ENCODE data around the gene COL5A1. TPM values are rescaled to one million over a fixed set of nuclear protein-coding genes. Genes with fewer than 3 reads are reported as not detected.
A peak's percentile ranks its signal among the peaks of the same experiment; 100 is the strongest.

Gene COL5A1
- total RNA-seq, 2 experiments from 2014 or later = 0.12 to 0.19 TPM

DNA sequence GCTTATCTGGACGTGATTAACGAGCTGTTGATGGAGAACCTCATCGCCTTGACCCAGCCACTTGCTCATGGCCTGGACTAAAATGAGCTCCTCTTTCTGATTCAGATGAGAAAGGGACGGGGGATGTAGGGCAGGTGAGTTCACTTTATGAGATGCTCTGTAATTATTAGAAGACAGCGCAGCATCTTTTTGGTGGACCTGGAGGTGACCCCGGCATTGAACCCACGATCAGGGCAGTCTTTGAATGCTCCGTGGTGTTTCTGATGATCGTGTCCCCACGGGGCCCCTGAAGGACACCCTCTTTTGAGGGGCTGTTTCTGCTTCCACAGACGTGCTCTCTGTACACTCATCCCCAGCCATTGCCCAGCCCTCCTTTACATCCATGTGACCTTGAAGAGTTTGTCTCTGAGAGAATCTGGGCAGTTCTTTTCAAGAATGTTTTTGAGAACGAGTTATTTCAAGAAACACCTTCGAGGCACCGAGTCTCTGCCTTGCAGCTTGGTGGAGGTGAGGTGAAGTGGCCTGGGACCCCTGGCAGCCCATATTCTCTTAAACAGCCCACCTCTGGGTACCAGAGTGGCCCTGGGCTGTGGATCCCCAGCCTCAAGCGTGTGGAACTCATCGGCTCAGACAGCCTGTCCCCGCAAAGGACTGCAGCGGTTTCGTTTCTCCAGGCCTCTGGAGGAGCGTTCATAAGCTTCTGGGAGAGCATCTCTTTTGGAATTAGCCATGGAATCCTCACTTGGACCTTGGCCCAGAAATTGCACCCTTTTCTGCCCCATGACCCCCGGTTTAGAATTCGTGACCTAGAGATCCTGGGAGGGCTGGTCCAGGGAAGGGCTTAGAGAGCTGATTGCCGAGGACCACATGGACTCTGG lies 50.3 kb downstream of the COL5A1 start:
- H3K27me3 Mint-ChIP-seq = no peaks in the 10 kb centered on the region
- no peak overlapping the region for H3K27ac Mint-ChIP-seq
- ChIA-PET POLR2A (no interaction called here), CTCF (interaction anchor here (1.1 kb wide), 1 partner anchor 29 kb away, joined by 3 read pairs; no protein-coding TSS in a partner anchor)
- H3K9me3 Mint-ChIP-seq = no peaks in the 10 kb centered on the region
- no peaks in the 10 kb centered on the region for H3K36me3 Mint-ChIP-seq
- H3K4me3 Mint-ChIP-seq = no peak overlapping the region
- H3K4me1 Mint-ChIP-seq (ENCODE audit: low read depth) = peaks cover 7% of the 10 kb centered on the region
- no peak for DNase-seq
- intact Hi-C loops (cut with micrococcal nuclease) = no loop called here

- Mint-ChIP-seq H3K4me3 (no peak overlapping the region), H3K4me1 (ENCODE audit: low read depth) (peaks cover 7% of the 10 kb centered on the region), H3K9me3 (no peaks in the 10 kb centered on the region), H3K27me3 (no peaks in the 10 kb centered on the region), H3K36me3 (no peaks in the 10 kb centered on the region), H3K27ac (no peak overlapping the region)
- POLR2A ChIA-PET = no interaction called here
- DNase-seq = no peak
- CTCF ChIA-PET = no interaction called here
- intact Hi-C loops (cut with micrococcal nuclease) = no loop called here
Measured at GRCh38 chr9:134692573-134692860, 50.9 kb downstream of the COL5A1 start.

DNA sequence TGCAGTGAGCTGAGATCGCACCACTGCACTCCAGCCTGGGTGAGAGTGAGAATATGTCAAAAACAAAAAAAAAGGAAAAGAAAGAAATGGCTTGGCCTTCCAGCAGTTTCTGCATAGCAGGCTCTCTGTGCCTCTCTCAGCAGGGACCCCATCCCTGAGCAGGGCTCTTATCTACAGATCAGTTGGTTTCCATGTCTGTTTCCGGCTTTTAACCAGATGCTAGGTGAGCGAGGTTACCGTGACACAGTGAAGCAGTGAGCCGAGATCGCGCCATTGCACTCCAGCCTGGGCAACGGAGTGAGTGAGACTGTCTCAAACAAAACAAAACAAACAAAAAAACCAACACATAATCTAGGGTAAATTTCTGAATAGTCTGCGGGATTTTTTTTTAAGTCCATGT lies 51.4 kb downstream of the COL5A1 start:
- Mint-ChIP-seq H3K27ac (no peak overlapping the region), H3K9me3 (no peaks in the 10 kb centered on the region), H3K4me3 (no peak overlapping the region), H3K4me1 (ENCODE audit: low read depth) (peaks cover 7% of the 10 kb centered on the region), H3K36me3 (no peaks in the 10 kb centered on the region), H3K27me3 (no peaks in the 10 kb centered on the region)
- DNase-seq = no peak
- CTCF ChIA-PET = no interaction called here
- intact Hi-C loops (cut with micrococcal nuclease) = no loop called here
- POLR2A ChIA-PET = no interaction called here

- no peaks in the 10 kb centered on the region for H3K36me3 Mint-ChIP-seq
- intact Hi-C loops (cut with micrococcal nuclease) = no loop called here
- ChIA-PET CTCF (no interaction called here), POLR2A (no interaction called here)
- H3K4me1 Mint-ChIP-seq (ENCODE audit: low read depth) = peaks cover 7% of the 10 kb centered on the region
- no peak overlapping the region for H3K4me3 Mint-ChIP-seq
- no peak for DNase-seq
- H3K9me3 Mint-ChIP-seq = no peaks in the 10 kb centered on the region
- H3K27ac Mint-ChIP-seq = no peak overlapping the region
- no peaks in the 10 kb centered on the region for H3K27me3 Mint-ChIP-seq
Measured at GRCh38 chr9:134693641-134694367, 52.2 kb downstream of the COL5A1 start.

- ChIA-PET POLR2A (no interaction called here), CTCF (no interaction called here)
- H3K27me3 Mint-ChIP-seq = no peaks in the 10 kb centered on the region
- H3K36me3 Mint-ChIP-seq = no peaks in the 10 kb centered on the region
- no peak overlapping the region for H3K4me3 Mint-ChIP-seq
- DNase-seq = no peak
- H3K4me1 Mint-ChIP-seq (ENCODE audit: low read depth) = peaks cover 7% of the 10 kb centered on the region
- H3K27ac Mint-ChIP-seq = no peak overlapping the region
- no peaks in the 10 kb centered on the region for H3K9me3 Mint-ChIP-seq
- intact Hi-C loops (cut with micrococcal nuclease) = no loop called here
Measured at GRCh38 chr9:134694368-134694665, 52.7 kb downstream of the COL5A1 start.

DNA sequence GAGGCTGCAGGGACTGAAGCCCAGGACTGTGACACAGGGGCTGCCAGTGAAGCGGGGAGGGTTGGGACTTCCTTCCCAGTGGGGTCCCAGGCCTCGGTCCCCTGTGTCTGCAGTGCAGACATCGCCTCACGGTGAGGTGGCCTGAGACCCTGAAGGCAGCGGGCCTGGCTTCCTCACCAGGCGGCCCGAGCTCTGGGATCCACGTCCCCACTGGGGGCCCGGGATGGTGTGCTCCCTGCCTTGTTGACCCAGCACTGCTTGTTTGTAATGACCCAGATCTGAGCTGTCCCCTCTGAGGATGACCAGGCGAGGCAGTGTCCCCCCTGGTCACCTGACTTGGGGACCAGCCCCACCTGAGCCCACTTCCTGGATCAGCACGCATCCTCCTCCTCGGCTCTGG lies 53.1 kb downstream of the COL5A1 start:
- Mint-ChIP-seq H3K27ac (no peak overlapping the region), H3K4me3 (no peak overlapping the region), H3K36me3 (no peaks in the 10 kb centered on the region), H3K4me1 (ENCODE audit: low read depth) (peaks cover 7% of the 10 kb centered on the region), H3K27me3 (no peaks in the 10 kb centered on the region), H3K9me3 (no peaks in the 10 kb centered on the region)
- ChIA-PET CTCF (no interaction called here), POLR2A (no interaction called here)
- DNase-seq = no peak
- intact Hi-C loops (cut with micrococcal nuclease) = no loop called here

GRCh38 chr9:134695144-134695543 lies 53.5 kb downstream of the COL5A1 start:
- CTCF ChIA-PET = no interaction called here
- Mint-ChIP-seq H3K27ac (no peak overlapping the region), H3K27me3 (no peaks in the 10 kb centered on the region), H3K4me3 (no peak overlapping the region), H3K36me3 (no peaks in the 10 kb centered on the region), H3K4me1 (ENCODE audit: low read depth) (peaks cover 7% of the 10 kb centered on the region), H3K9me3 (no peaks in the 10 kb centered on the region)
- DNase-seq = no peak
- intact Hi-C loops (cut with micrococcal nuclease) = no loop called here
- POLR2A ChIA-PET = no interaction called here

- intact Hi-C loops (cut with micrococcal nuclease) = loop anchor here (2.0 kb wide), 1 partner anchor 248 kb away; no protein-coding TSS in a partner anchor
- Mint-ChIP-seq H3K27ac (no peak overlapping the region), H3K9me3 (no peaks in the 10 kb centered on the region), H3K4me1 (ENCODE audit: low read depth) (peaks cover 7% of the 10 kb centered on the region), H3K4me3 (no peak overlapping the region), H3K27me3 (peaks cover 4% of the 10 kb centered on the region), H3K36me3 (no peaks in the 10 kb centered on the region)
- ChIA-PET POLR2A (no interaction called here), CTCF (no interaction called here)
- DNase-seq = no peak
Measured at GRCh38 chr9:134696433-134696832, 54.8 kb downstream of the COL5A1 start.

- Mint-ChIP-seq H3K27me3 (peaks cover 4% of the 10 kb centered on the region), H3K27ac (no peak overlapping the region), H3K36me3 (no peaks in the 10 kb centered on the region), H3K4me3 (no peak overlapping the region), H3K9me3 (no peaks in the 10 kb centered on the region), H3K4me1 (ENCODE audit: low read depth) (peaks cover 5% of the 10 kb centered on the region)
- ChIA-PET POLR2A (no interaction called here), CTCF (interaction anchor here (0.9 to 1.3 kb wide), 4 partner anchors 10 to 42 kb away, joined by 3 to 12 read pairs (median 4); no protein-coding TSS in a partner anchor)
- intact Hi-C loops (cut with micrococcal nuclease) = loop anchor here (1.0 kb wide), 1 partner anchor 160 kb away; no protein-coding TSS in a partner anchor
- no peak for DNase-seq
Measured at GRCh38 chr9:134698111-134698510, 56.5 kb downstream of the COL5A1 start.

GRCh38 chr9:134698587-134699342 lies 57.2 kb downstream of the COL5A1 start:
- intact Hi-C loops (cut with micrococcal nuclease) = loop anchor here (1.0 kb wide), 1 partner anchor 160 kb away; no protein-coding TSS in a partner anchor
- no peaks in the 10 kb centered on the region for H3K9me3 Mint-ChIP-seq
- peak; percentile 72 for DNase-seq
- no peaks in the 10 kb centered on the region for H3K36me3 Mint-ChIP-seq
- ChIA-PET POLR2A (no interaction called here), CTCF (interaction anchor here (0.9 to 1.1 kb wide), 3 partner anchors 10 to 42 kb away, joined by 3 to 12 read pairs (median 4); no protein-coding TSS in a partner anchor)
- no peak overlapping the region for H3K4me3 Mint-ChIP-seq
- no peaks in the 10 kb centered on the region for H3K4me1 Mint-ChIP-seq (ENCODE audit: low read depth)
- H3K27me3 Mint-ChIP-seq = peaks cover 4% of the 10 kb centered on the region
- no peak overlapping the region for H3K27ac Mint-ChIP-seq

- POLR2A ChIA-PET = no interaction called here
- no peak overlapping the region for H3K27ac Mint-ChIP-seq
- no peaks in the 10 kb centered on the region for H3K9me3 Mint-ChIP-seq
- intact Hi-C loops (cut with micrococcal nuclease) = no loop called here
- H3K4me3 Mint-ChIP-seq = no peak overlapping the region
- H3K36me3 Mint-ChIP-seq = no peaks in the 10 kb centered on the region
- H3K4me1 Mint-ChIP-seq (ENCODE audit: low read depth) = no peaks in the 10 kb centered on the region
- no peak for DNase-seq
- CTCF ChIA-PET = interaction anchor here (0.9 kb wide), 1 partner anchor 10 kb away, joined by 3 read pairs; no protein-coding TSS in a partner anchor
- H3K27me3 Mint-ChIP-seq = peaks cover 4% of the 10 kb centered on the region
Measured at GRCh38 chr9:134699343-134699740, 57.7 kb downstream of the COL5A1 start.

DNA sequence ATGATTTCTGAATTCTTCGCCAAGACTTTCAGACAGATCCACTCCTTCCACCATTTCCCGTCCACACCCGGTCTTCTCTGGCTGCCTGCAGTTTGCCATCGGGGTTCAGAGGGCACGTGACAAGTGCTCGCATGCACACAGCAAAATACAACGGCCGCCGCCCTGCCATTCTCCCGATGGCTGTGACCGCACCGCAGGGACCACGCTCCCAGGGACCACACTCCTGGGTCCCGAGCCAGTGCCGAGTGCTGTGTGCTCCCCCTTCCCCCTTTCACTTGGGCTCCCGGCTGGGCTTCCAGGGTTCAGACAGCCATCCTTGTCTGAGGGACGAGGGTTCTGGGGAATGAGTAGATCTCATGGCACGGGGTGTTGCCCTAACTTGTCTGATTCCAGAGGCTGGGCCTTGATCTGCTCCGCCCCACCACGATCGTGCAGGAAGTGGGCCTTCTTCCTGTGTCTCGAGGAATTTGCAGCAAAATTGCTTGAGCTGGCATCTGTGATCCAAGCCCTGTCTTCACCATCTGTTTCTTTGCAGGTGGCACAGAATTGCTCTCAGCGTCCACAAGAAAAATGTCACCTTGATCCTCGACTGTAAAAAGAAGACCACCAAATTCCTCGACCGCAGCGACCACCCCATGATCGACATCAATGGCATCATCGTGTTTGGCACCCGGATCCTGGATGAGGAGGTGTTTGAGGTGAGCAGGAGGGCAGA lies 59.2 kb downstream of the COL5A1 start:
- intact Hi-C loops (cut with micrococcal nuclease) = no loop called here
- H3K4me3 Mint-ChIP-seq = no peak overlapping the region
- DNase-seq = no peak
- POLR2A ChIA-PET = no interaction called here
- H3K27ac Mint-ChIP-seq = no peak overlapping the region
- CTCF ChIA-PET = no interaction called here
- no peaks in the 10 kb centered on the region for H3K36me3 Mint-ChIP-seq
- H3K27me3 Mint-ChIP-seq = peaks cover 4% of the 10 kb centered on the region
- no peaks in the 10 kb centered on the region for H3K9me3 Mint-ChIP-seq
- H3K4me1 Mint-ChIP-seq (ENCODE audit: low read depth) = no peaks in the 10 kb centered on the region

All from activated CD4-positive, alpha-beta memory T cell treated with anti-CD3 and anti-CD28 coated beads for 36 hours (primary cell).